Neuronal stem cell (in vitro differentiated cells): ENCODE data around the gene LRMDA.

Source experiments
- DNase-seq: peaks from one replicate; pipeline ENCODE4 v3.0.0-alpha.2; 2013; ENCODE audit warnings: low spot score
- H2AFZ ChIP-seq: one replicate; pipeline ENCODE4 v1.6.1; 2013; ENCODE audit warnings: mild to moderate bottlenecking, low read length, inconsistent platforms
- H2AK5ac ChIP-seq: 2 replicates; pipeline ENCODE4 v1.6.1; 2013; ENCODE audit warnings: low read depth, mild to moderate bottlenecking, inconsistent platforms, low read length, moderate library complexity, mixed read lengths
- H2BK120ac ChIP-seq: 2 replicates; pipeline ENCODE4 v1.6.1; 2013; ENCODE audit warnings: low read depth, mild to moderate bottlenecking, inconsistent platforms, low read length, moderate library complexity, mixed read lengths
- H2BK12ac ChIP-seq: one replicate; pipeline ENCODE4 v1.6.1; 2013; ENCODE audit warnings: low read length, inconsistent platforms
- H2BK15ac ChIP-seq: 2 replicates; pipeline ENCODE4 v1.6.1; 2013; ENCODE audit warnings: mild to moderate bottlenecking, low read length, inconsistent platforms, mixed read lengths
- H2BK5ac ChIP-seq: one replicate; pipeline ENCODE4 v1.6.1; 2013; ENCODE audit warnings: inconsistent platforms, mild to moderate bottlenecking, low read length, moderate library complexity
- H3K14ac ChIP-seq: one replicate; pipeline ENCODE4 v1.6.1; 2013; ENCODE audit warnings: low read length, inconsistent platforms
- H3K18ac ChIP-seq: 2 replicates; pipeline ENCODE4 v1.6.1; 2013; ENCODE audit warnings: low read length, inconsistent platforms
- H3K23ac ChIP-seq: 2 replicates; pipeline ENCODE4 v1.6.1; 2013; ENCODE audit warnings: low read depth, mild to moderate bottlenecking, mixed read lengths, low read length, inconsistent platforms; ENCODE audit not compliant: poor library complexity
- H3K27ac ChIP-seq: replicated peaks from 3 replicates; pipeline ENCODE4 v1.5.1; 2013; ENCODE audit warnings: low read length, inconsistent platforms
- H3K27me3 ChIP-seq, 3 experiments: 2 replicates each; pipeline ENCODE4 v1.6.1; 2013; ENCODE audit warnings: low read length in 3 of 3, mild to moderate bottlenecking in 2 of 3, inconsistent platforms in 1 of 3, low read depth in 1 of 3, mixed read lengths in 1 of 3, moderate library complexity in 1 of 3; ENCODE audit not compliant: control insufficient read depth in 3 of 3, insufficient read depth in 3 of 3
- H3K36me3 ChIP-seq, 2 donors: replicated peaks in 1 of 2; 2 replicates each; pipeline ENCODE4 v1.6.1; 2013; ENCODE audit warnings: low read length in 2 of 2; ENCODE audit not compliant: control insufficient read depth in 2 of 2, insufficient read depth in 2 of 2
- H3K4ac ChIP-seq: 2 replicates; pipeline ENCODE4 v1.6.1; 2013; ENCODE audit warnings: inconsistent platforms, mild to moderate bottlenecking, low read length, moderate library complexity
- H3K4me1 ChIP-seq, 2 donors: 1 replicate in 1 of 2; 2 replicates in 1 of 2; pipeline ENCODE4 v1.6.1; 2013; ENCODE audit warnings: low read length in 2 of 2, low read depth in 1 of 2; ENCODE audit not compliant: control insufficient read depth in 2 of 2, insufficient read depth in 1 of 2
- H3K4me2 ChIP-seq: one replicate; pipeline ENCODE4 v1.6.1; 2013; ENCODE audit warnings: mild to moderate bottlenecking, low read length, inconsistent platforms; ENCODE audit not compliant: insufficient read depth, poor library complexity, severe bottlenecking
- H3K4me3 ChIP-seq, 2 donors: 2 replicates each; pipeline ENCODE4 v1.5.1; 2013; ENCODE audit warnings: low read length in 2 of 2, mild to moderate bottlenecking in 2 of 2, inconsistent platforms in 1 of 2, moderate library complexity in 1 of 2
- H3K79me1 ChIP-seq: one replicate; pipeline ENCODE4 v1.6.1; 2013; ENCODE audit warnings: low read depth, mild to moderate bottlenecking, inconsistent platforms, low read length, moderate library complexity
- H3K9ac ChIP-seq: one replicate; pipeline ENCODE4 v1.6.1; 2013; ENCODE audit warnings: mild to moderate bottlenecking, low read depth, low read length, inconsistent platforms; ENCODE audit not compliant: poor library complexity
- H3K9me3 ChIP-seq, 2 donors: replicated peaks in 1 of 2; 2 replicates each; pipeline versions ENCODE3 to v1.6.1; 2013; ENCODE audit warnings: low read length in 2 of 2, mild to moderate bottlenecking in 2 of 2, inconsistent platforms in 1 of 2, low read depth in 1 of 2, mixed read lengths in 1 of 2, moderate library complexity in 1 of 2; ENCODE audit not compliant: control insufficient read depth in 2 of 2, insufficient read depth in 1 of 2
- H4K8ac ChIP-seq: one replicate; pipeline ENCODE4 v1.6.1; 2013; ENCODE audit warnings: low read depth, mild to moderate bottlenecking, inconsistent platforms, low read length, moderate library complexity
- H4K91ac ChIP-seq: one replicate; pipeline ENCODE4 v1.6.1; 2013; ENCODE audit warnings: low read length, low read depth, mild to moderate bottlenecking, inconsistent platforms; ENCODE audit not compliant: poor library complexity
- WGBS, 2 donors: extraction: QIAGEN DNeasy Blood & Tissue Kit; methylation state at CpG; one replicate each; pipeline ENCODE4 v1.1.7; 2013; ENCODE audit warnings: missing lambda C conversion rate in 2 of 2, mixed read lengths in 1 of 2; ENCODE audit not compliant: insufficient read length in 2 of 2, insufficient replicate concordance in 1 of 2; ENCODE audit errors: extremely low coverage in 2 of 2; 5-methylcytosine and 5-hydroxymethylcytosine counted together

Gene LRMDA

GRCh38 chr10:76124280-76124679 lies 692.9 kb downstream of the LRMDA start:
- Histone ChIP-seq H3K4me1 (peaks cover 0 to 10% of the 10 kb centered on the region in 2 donors), H2BK5ac (no peak overlapping the region), H2AFZ (no peak overlapping the region), H3K36me3 (no peaks in the 10 kb centered on the region), H2BK12ac (no peak overlapping the region), H3K4me3 (no peak overlapping the region), H2BK120ac (no peak overlapping the region), H3K9ac (no peak overlapping the region), H3K27me3 (peaks cover 0 to 13% (median 0%) of the 10 kb centered on the region in 3 experiments), H3K23ac (no peak overlapping the region), H2BK15ac (no peak overlapping the region), H4K8ac (no peak overlapping the region), H3K79me1 (no peaks in the 10 kb centered on the region), H3K14ac (no peak overlapping the region), H4K91ac (no peak overlapping the region), H2AK5ac (no peak overlapping the region), H3K4me2 (no peak overlapping the region), H3K27ac (no peak overlapping the region), H3K18ac (no peak overlapping the region), H3K4ac (no peak overlapping the region), H3K9me3 (no peaks in the 10 kb centered on the region)
- no peak for DNase-seq
- no CpG with 5 or more reads among the region's 1 CpG for WGBS, 2 donors

GRCh38 chr10:76125900-76126299 lies 694.5 kb downstream of the LRMDA start:
- no peak overlapping the region for H2BK15ac ChIP-seq
- no CpG with 5 or more reads among the region's 2 CpGs for WGBS, 2 donors
- H3K9me3 ChIP-seq, result no peaks in the 10 kb centered on the region
- peaks cover 0 to 15% (median 0%) of the 10 kb centered on the region in 3 experiments for H3K27me3 ChIP-seq
- H3K4ac ChIP-seq, result no peak overlapping the region
- H3K4me3 ChIP-seq, result no peak overlapping the region
- H4K8ac ChIP-seq, result no peak overlapping the region
- H2AK5ac ChIP-seq, result no peak overlapping the region
- no peaks in the 10 kb centered on the region for H3K36me3 ChIP-seq
- H3K23ac ChIP-seq, result no peak overlapping the region
- no peak overlapping the region for H3K14ac ChIP-seq
- no peak for DNase-seq
- H2BK5ac ChIP-seq, result no peak overlapping the region
- no peak overlapping the region for H3K27ac ChIP-seq
- H2AFZ ChIP-seq, result no peak overlapping the region
- no peaks in the 10 kb centered on the region for H3K79me1 ChIP-seq
- peaks cover 0 to 11% of the 10 kb centered on the region in 2 donors for H3K4me1 ChIP-seq
- H3K18ac ChIP-seq, result no peak overlapping the region
- H2BK12ac ChIP-seq, result no peak overlapping the region
- H2BK120ac ChIP-seq, result no peak overlapping the region
- no peak overlapping the region for H3K4me2 ChIP-seq
- H3K9ac ChIP-seq, result no peak overlapping the region
- H4K91ac ChIP-seq, result no peak overlapping the region

- H3K27me3 ChIP-seq, result peaks cover 0 to 15% (median 0%) of the 10 kb centered on the region in 3 experiments
- no peak overlapping the region for H3K4me2 ChIP-seq
- H3K36me3 ChIP-seq, result no peaks in the 10 kb centered on the region
- peaks cover 0 to 16% of the 10 kb centered on the region in 2 donors for H3K4me1 ChIP-seq
- no peaks in the 10 kb centered on the region for H3K79me1 ChIP-seq
- H2AFZ ChIP-seq, result no peak overlapping the region
- no peak overlapping the region for H3K9ac ChIP-seq
- no peak overlapping the region for H3K4me3 ChIP-seq
- no peak overlapping the region for H2AK5ac ChIP-seq
- H3K27ac ChIP-seq, result no peak overlapping the region
- H2BK120ac ChIP-seq, result no peak overlapping the region
- no CpG with 5 or more reads among the region's 5 CpGs for WGBS, 2 donors
- H4K91ac ChIP-seq, result no peak overlapping the region
- no peak for DNase-seq
- H4K8ac ChIP-seq, result no peak overlapping the region
- no peak overlapping the region for H2BK15ac ChIP-seq
- no peak overlapping the region for H3K18ac ChIP-seq
- no peak overlapping the region for H3K4ac ChIP-seq
- no peak overlapping the region for H2BK5ac ChIP-seq
- no peak overlapping the region for H3K14ac ChIP-seq
- H3K9me3 ChIP-seq, result no peaks in the 10 kb centered on the region
- peak overlapping the region; percentile 14 for H2BK12ac ChIP-seq
- no peak overlapping the region for H3K23ac ChIP-seq
Measured at GRCh38 chr10:76126607-76127527, 695.4 kb downstream of the LRMDA start.

GRCh38 chr10:76127984-76128589 lies 696.7 kb downstream of the LRMDA start:
- no CpG with 5 or more reads among the region's 6 CpGs for WGBS, 2 donors
- Histone ChIP-seq H3K14ac (no peak overlapping the region), H3K79me1 (no peaks in the 10 kb centered on the region), H2AFZ (no peak overlapping the region), H4K8ac (no peak overlapping the region), H3K36me3 (no peaks in the 10 kb centered on the region), H3K23ac (no peak overlapping the region), H2BK5ac (no peak overlapping the region), H3K4me2 (no peak overlapping the region), H3K4me1 (peaks cover 0 to 19% of the 10 kb centered on the region in 2 donors), H3K4me3 (no peak overlapping the region), H3K18ac (peak overlapping the region; percentile 73), H3K27ac (no peak overlapping the region), H4K91ac (no peak overlapping the region), H3K4ac (no peak overlapping the region), H3K27me3 (peaks cover 0 to 15% (median 0%) of the 10 kb centered on the region in 3 experiments), H2BK12ac (no peak overlapping the region), H2AK5ac (no peak overlapping the region), H3K9me3 (no peaks in the 10 kb centered on the region), H3K9ac (no peak overlapping the region), H2BK15ac (no peak overlapping the region), H2BK120ac (no peak overlapping the region)
- DNase-seq, result no peak
